NB4 (cell line): Measurements from ENCODE around the gene RNF217.

Experiments used
- DNase-seq: peaks from one replicate; pipeline ENCODE4 v3.0.0; 2010; ENCODE audit warnings: low read depth
- H3K4me3 ChIP-seq: one replicate; pipeline ENCODE4 v1.5.1; 2011; ENCODE audit warnings: mild to moderate bottlenecking, low read depth, low read length, moderate library complexity
- MYC ChIP-seq: IDR thresholded peaks from 2 replicates; pipeline ENCODE4 v1.6.1; 2011; ENCODE audit warnings: low read depth, low read length
- POLR2A ChIP-seq: IDR thresholded peaks from 2 replicates; pipeline ENCODE4 v1.6.1; 2011; ENCODE audit warnings: mild to moderate bottlenecking; ENCODE audit not compliant: insufficient read length; ENCODE audit errors: extremely low read depth
- TF ChIP-seq, protein P1 (sequence below): IDR thresholded peaks from 2 replicates; pipeline ENCODE4 v1.6.1; 2011; ENCODE audit warnings: low read depth, low read length
- TF ChIP-seq, protein P2 (sequence below): IDR thresholded peaks from one replicate; pipeline ENCODE4 v1.5.1; 2012; ENCODE audit warnings: low read depth, low read length

Gene RNF217

DNA sequence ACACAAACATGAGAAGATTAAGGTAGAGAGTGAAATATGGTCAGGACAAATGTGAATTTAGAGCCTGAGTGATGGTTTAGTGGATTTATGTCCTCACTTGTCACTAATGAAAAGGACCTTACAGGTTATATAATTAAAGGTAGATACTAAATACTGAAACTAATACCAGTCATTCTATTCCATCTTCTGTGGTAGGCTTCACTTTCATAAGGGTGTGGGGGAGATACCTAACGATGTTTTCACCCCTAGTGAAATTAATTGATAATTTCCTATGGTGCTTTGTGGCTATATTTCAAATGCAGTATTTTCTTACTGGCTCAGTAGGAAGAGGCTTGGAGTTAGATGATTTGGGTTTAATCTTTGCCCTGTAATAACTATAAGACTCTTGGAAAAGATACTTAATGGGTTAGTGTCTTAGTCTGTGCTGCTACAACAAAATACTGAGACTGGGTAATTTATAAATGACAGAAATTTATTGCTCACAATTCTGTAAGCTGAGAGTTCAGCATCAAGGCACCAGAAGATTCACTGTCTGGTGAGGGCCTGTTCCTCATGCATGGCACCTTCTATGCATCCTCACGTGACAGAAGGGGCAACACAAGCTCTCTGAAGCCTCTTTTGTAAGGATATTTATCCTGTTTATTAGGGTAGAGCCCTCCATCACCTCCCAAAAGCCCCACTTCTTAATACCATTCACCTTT, 21.3 kb downstream of the RNF217 start:
- no peak for DNase-seq
- TF ChIP-seq, protein P1, sequence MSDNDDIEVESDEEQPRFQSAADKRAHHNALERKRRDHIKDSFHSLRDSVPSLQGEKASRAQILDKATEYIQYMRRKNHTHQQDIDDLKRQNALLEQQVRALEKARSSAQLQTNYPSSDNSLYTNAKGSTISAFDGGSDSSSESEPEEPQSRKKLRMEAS: no peak
- TF ChIP-seq POLR2A (no peak), MYC (no peak)
- TF ChIP-seq, protein P2, sequence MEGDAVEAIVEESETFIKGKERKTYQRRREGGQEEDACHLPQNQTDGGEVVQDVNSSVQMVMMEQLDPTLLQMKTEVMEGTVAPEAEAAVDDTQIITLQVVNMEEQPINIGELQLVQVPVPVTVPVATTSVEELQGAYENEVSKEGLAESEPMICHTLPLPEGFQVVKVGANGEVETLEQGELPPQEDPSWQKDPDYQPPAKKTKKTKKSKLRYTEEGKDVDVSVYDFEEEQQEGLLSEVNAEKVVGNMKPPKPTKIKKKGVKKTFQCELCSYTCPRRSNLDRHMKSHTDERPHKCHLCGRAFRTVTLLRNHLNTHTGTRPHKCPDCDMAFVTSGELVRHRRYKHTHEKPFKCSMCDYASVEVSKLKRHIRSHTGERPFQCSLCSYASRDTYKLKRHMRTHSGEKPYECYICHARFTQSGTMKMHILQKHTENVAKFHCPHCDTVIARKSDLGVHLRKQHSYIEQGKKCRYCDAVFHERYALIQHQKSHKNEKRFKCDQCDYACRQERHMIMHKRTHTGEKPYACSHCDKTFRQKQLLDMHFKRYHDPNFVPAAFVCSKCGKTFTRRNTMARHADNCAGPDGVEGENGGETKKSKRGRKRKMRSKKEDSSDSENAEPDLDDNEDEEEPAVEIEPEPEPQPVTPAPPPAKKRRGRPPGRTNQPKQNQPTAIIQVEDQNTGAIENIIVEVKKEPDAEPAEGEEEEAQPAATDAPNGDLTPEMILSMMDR: no peak

DNA sequence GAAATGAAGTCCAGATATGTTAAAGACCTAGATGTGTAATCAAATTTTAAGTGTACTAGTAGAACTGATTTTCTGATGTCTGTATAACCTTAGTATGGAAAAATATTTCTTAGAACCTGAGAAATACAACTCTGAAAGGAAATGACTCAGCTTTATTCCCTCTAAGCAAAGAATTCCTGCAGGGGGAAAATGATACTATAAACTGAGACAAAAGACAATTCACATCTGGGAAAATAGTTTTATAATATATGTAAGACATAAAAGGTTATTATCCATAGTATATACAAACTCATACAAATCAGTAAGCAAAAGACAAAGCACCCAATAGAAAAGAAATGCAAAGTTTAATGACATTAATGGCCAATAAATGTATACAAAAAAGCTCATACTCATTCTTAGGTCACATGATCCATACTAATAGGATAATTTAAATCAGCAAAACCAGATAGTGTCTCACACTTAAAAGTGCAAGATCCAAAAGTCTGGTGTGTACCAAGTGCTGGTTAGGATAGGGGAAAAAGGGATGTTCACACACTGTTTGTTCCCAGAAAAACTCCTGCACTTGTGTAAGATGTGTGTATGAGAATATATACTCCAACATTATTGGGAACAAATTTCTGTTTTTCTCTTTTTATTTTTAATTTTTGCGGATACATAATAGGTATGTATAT, 22.6 kb downstream of the RNF217 start:
- TF ChIP-seq, protein P2: no peak
- TF ChIP-seq, protein P1: no peak
- no peak for TF ChIP-seq MYC
- TF ChIP-seq POLR2A: no peak
- H3K4me3 ChIP-seq: no peak overlapping the region

More for the DNA sequence above, 21.3 kb downstream of the RNF217 start:
- no peak overlapping the region for H3K4me3 ChIP-seq

GRCh38 chr6:124986164-124986563, 23.9 kb downstream of the RNF217 start:
- TF ChIP-seq POLR2A (no peak), MYC (no peak)
- TF ChIP-seq, protein P2: no peak
- TF ChIP-seq, protein P1: no peak
- H3K4me3 ChIP-seq: no peak overlapping the region

More for the DNA sequence above, 22.6 kb downstream of the RNF217 start:
- DNase-seq: no peak

GRCh38 chr6:124987291-124987690, 25.1 kb downstream of the RNF217 start:
- DNase-seq: no peak
- no peak overlapping the region for H3K4me3 ChIP-seq
- TF ChIP-seq, protein P2: no peak
- TF ChIP-seq POLR2A (no peak), MYC (no peak)
- TF ChIP-seq, protein P1: no peak

More at GRCh38 chr6:124986164-124986563, 23.9 kb downstream of the RNF217 start:
- DNase-seq: no peak

GRCh38 chr6:124987999-124988591, 25.9 kb downstream of the RNF217 start:
- DNase-seq: no peak
- no peak overlapping the region for H3K4me3 ChIP-seq
- TF ChIP-seq MYC (no peak), POLR2A (no peak)
- TF ChIP-seq, protein P1: no peak
- TF ChIP-seq, protein P2: no peak
